ENCODE results near the gene RXRA. TPM values are rescaled to one million over a fixed set of nuclear protein-coding genes. Genes with fewer than 3 reads are reported as not detected.

Gene RXRA
- total and polyA plus RNA-seq, 2 of the 13 experiments (the other 11 are each of a cell fraction or from before 2014, with no cell fraction given), result 18.9 to 29.2 TPM

DNA sequence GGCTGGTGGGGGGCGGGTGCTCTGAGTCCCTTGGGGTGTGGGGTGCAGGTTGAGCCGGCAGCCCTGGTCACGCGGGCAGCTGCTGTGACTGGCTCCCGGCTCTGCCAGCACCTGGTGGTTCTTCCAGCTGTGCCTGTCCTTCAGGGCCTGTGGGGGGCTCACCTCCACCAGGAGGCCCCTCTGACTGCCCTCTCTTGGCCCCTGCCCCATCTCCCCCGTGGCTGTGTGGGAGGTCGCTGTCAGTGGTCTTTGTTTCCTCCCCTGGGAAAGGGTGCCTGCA is 3.3 kb downstream of the RXRA start:
- Histone ChIP-seq H3K27ac (ENCODE audit: extremely low read length, insufficient read depth, low read length) (peak overlapping the region; percentile 99), H3K79me2 (ENCODE audit: insufficient read depth, low read length) (peaks cover 75% of the 10 kb centered on the region), H3K4me1 (ENCODE audit: insufficient read depth, low read length) (peaks cover 77% of the 10 kb centered on the region), H2AFZ (ENCODE audit: low read length) (no peak overlapping the region), H3K9me3 (ENCODE audit: low read length) (no peaks in the 10 kb centered on the region), H3K4me3 (replicated peaks in 1 of 3; ENCODE audit: insufficient read depth in 1 of 3, low read depth in 2 of 3, low read length in 3 of 3) (peak overlapping the region; percentile 69 to 98 (median 82); a peak in 5 of 6 replicates), H3K9ac (ENCODE audit: insufficient read depth, low read depth, low read length) (peak overlapping the region; percentile 95), H3K4me2 (ENCODE audit: low read depth, low read length) (peak overlapping the region; percentile 98), H4K20me1 (ENCODE audit: insufficient read depth, low read length) (peaks cover 40% of the 10 kb centered on the region; the same call in 1 of the 2 replicates), H3K36me3 (replicated peaks in 1 of 2; ENCODE audit: control insufficient read depth in 1 of 2, insufficient read depth in 2 of 2, low read length in 2 of 2) (no peaks in the 10 kb centered on the region), H3K27me3 (ENCODE audit: control insufficient read depth in 1 of 2, insufficient read depth in 2 of 2, low read length in 2 of 2) (no peaks in the 10 kb centered on the region; a peak in 1 of 5 replicates)
- ChIA-PET CTCF (ENCODE audit: low intra/inter-chr PET ratio, low total read pairs) (no interaction called here), POLR2A (interaction anchor here (0.5 to 3.7 kb wide), 11 partner anchors 10 to 1773 kb away, joined by 3 to 28 read pairs (median 7); no protein-coding TSS in a partner anchor)
- in situ Hi-C loops (cut with HindIII; ENCODE audit: extremely low pct_ligation_motif_present, low pct_unique_long_range_greater_than_20kb) (loop anchor here (10.0 kb wide), 1 partner anchor 165 kb away; the partner anchor contains the start of gene RNU6ATAC), intact Hi-C loops (cut with micrococcal nuclease; ENCODE audit: unreplicated experiment) (loop anchor here (5.0 to 10.0 kb wide), 2 partner anchors 38 to 155 kb away; no protein-coding TSS in a partner anchor)
- no peak for TF ChIP-seq NCOA5 (CRISPR knock-in tag; IDR thresholded peaks at IDR 0.05)
- TF ChIP-seq, protein P1, sequence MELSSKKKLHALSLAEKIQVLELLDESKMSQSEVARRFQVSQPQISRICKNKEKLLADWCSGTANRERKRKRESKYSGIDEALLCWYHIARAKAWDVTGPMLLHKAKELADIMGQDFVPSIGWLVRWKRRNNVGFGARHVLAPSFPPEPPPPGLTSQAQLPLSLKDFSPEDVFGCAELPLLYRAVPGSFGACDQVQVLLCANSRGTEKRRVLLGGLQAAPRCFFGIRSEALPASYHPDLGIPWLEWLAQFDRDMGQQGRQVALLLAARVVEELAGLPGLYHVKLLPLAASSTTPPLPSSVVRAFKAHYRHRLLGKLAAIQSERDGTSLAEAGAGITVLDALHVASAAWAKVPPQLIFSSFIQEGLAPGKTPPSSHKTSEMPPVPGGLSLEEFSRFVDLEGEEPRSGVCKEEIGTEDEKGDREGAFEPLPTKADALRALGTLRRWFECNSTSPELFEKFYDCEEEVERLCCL (CRISPR knock-in tag; IDR thresholded peaks at IDR 0.05; ENCODE audit: borderline replicate concordance), result no peak
- TF ChIP-seq SMAD1 (CRISPR knock-in tag; IDR thresholded peaks at IDR 0.05; ENCODE audit: borderline replicate concordance, low read depth), result 0 out of 2 replicates have a peak, but pooled peaks have one; percentile 26
- TF ChIP-seq SIN3A (IDR thresholded peaks at IDR 0.05; ENCODE audit: borderline replicate concordance, low read depth, low read length), result no peak
- TF ChIP-seq ZSCAN22 (CRISPR knock-in tag; IDR thresholded peaks at IDR 0.05), result peak; percentile 77
- TF ChIP-seq ZFP36 (IDR thresholded peaks at IDR 0.05; ENCODE audit: borderline replicate concordance, low read depth, low read length, partially characterized antibody), result peak; percentile 1
- no peak for TF ChIP-seq MXD4 (CRISPR knock-in tag; IDR thresholded peaks at IDR 0.05)
- TF ChIP-seq MYC (CRISPR knock-in tag; IDR thresholded peaks at IDR 0.05; ENCODE audit: borderline replicate concordance), result no peak
- no peak for TF ChIP-seq SRSF1 (optimal IDR thresholded peaks at IDR 0.05; ENCODE audit: low read depth, low read length)
- peak; percentile 12 for TF ChIP-seq AGO2 (optimal IDR thresholded peaks at IDR 0.05; ENCODE audit: low read depth, low read length)
- TF ChIP-seq, protein P2, sequence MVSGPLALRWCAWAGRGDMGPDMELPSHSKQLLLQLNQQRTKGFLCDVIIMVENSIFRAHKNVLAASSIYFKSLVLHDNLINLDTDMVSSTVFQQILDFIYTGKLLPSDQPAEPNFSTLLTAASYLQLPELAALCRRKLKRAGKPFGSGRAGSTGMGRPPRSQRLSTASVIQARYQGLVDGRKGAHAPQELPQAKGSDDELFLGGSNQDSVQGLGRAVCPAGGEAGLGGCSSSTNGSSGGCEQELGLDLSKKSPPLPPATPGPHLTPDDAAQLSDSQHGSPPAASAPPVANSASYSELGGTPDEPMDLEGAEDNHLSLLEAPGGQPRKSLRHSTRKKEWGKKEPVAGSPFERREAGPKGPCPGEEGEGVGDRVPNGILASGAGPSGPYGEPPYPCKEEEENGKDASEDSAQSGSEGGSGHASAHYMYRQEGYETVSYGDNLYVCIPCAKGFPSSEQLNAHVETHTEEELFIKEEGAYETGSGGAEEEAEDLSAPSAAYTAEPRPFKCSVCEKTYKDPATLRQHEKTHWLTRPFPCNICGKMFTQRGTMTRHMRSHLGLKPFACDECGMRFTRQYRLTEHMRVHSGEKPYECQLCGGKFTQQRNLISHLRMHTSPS (CRISPR knock-in tag; IDR thresholded peaks at IDR 0.05; ENCODE audit: low read depth), result 0 out of 2 replicates have a peak, but pooled peaks have one; percentile 14
- TF ChIP-seq, protein P3, sequence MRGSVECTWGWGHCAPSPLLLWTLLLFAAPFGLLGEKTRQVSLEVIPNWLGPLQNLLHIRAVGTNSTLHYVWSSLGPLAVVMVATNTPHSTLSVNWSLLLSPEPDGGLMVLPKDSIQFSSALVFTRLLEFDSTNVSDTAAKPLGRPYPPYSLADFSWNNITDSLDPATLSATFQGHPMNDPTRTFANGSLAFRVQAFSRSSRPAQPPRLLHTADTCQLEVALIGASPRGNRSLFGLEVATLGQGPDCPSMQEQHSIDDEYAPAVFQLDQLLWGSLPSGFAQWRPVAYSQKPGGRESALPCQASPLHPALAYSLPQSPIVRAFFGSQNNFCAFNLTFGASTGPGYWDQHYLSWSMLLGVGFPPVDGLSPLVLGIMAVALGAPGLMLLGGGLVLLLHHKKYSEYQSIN (CRISPR knock-in tag; IDR thresholded peaks at IDR 0.05; ENCODE audit: borderline replicate concordance), result no peak
- BruUV-seq (replicated peaks), result no TSS peak
- ATAC-seq (no peak), FAIRE-seq (no peak), DNase-seq (ENCODE audit: low spot score) (no peak)
- WGBS (ENCODE audit: low lambda C conversion rate), result 17% methylated on average over 2 of the region's 7 CpGs
